CD4-positive, alpha-beta T cell treated with Interleukin-15 for 4 hours (primary cell): Measurements from ENCODE around the gene PTGIS.

Source experiments
- DNase-seq: peaks from one replicate; pipeline ENCODE4 v3.0.0-alpha.2; 2020; ENCODE audit warnings: low spot score

PTGIS gene

DNA sequence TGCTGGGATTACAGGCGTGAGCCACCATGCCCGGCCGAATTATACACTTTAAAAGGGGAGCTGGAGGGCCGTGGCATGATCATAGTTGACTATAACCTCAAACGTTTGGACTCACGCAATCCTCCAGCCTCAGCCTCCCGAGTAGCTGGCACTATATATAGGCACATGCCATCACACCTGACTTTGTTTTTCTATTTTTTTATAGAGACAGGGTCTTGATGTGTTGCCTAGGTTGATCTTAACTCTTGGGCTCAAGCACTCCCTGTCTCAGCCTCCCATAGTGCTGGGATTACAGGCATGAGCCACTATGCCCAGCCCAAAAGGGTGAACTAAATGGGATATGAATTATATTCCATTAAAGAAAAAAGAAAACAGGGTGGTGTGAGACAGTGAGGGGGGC, 7.8 kb downstream of the PTGIS start:
- DNase-seq, result no peak

DNA sequence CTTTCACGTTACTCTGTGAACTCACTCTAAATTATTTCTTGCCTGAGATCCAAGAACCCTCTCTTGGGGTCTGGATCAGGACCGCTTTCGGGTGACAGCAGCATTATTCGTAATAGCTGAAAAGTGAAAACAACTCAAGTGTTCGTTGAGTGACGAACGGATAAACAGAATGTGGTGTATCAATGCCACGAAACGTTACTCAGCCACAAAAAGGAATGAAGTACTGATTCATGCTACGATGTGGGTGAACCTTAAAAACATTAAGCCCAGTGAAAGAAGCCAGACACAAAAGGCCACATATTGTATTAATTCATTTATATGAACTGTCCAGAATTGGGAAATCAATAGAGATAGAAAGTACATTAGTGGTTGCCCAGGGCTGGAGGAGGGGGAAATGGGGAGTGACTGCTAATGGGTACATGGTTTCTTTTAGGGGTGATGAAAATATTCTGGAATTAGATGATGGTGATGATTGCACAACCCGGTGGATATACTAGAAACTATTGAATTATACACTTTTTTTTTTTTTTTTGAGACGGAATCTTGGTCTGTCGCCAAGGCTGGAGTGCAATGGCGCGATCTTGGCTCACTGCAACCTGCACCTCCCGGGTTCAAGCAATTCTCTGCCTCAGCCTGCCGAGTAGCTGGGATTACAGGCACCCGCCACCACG, 8.4 kb downstream of the PTGIS start:
- no peak for DNase-seq

DNA sequence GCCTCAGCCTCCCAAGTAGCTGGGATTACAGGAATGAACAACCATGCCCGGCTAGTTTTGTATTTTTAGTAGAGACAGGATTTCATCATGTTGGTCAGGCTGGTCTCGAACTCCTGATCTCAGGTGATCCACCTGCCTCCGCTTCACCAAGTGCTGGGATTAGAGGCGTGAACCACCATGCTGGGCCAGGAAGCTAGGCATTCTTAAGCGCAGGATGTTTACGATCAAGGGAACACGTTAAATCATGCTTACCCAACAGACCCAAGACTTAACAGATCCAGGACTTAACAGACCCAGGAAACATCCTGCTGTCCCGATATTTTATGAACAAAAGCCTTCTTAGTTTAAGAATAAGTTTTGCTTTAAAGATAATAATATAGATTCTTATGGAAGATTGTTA, 9.1 kb downstream of the PTGIS start:
- DNase-seq, result no peak

DNA sequence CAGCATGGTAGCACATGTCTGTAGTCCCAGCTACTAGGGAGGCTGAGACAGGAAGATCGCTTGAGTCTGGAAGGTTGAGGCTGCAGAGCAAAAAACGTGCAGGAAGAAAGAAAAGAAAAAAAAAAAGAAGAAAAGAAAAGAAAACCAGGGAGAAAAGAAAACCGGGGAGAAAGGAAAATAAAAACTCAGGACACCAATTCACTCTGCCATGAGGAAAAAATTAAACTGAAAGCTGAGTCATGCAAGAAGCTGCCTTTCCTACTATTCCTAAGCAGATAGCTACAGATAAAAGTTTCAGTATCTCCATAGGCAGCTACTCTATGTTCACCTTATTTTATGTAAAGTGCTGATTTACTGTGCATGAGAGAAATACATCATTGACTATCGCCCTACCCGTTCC, 10.5 kb downstream of the PTGIS start:
- DNase-seq, result no peak

DNA sequence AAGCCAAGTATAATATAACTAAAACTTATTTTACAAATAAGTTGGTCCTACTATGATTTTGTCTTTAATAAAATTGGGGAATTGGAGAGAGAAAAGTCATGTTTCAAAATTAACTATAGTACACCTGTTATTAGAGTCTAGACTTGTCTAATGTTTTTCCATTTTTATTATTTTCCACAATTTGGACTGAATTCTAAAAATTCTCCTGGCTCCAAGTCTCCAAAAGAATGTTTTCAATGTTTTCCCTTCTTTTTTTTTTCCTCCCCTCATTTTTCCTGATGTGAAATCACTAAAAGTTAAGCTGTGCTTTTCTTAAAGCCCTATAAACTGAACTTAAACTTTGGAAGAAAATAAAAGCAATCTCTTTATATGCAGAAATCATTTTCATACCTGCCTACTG, 11.3 kb downstream of the PTGIS start:
- no peak for DNase-seq

DNA sequence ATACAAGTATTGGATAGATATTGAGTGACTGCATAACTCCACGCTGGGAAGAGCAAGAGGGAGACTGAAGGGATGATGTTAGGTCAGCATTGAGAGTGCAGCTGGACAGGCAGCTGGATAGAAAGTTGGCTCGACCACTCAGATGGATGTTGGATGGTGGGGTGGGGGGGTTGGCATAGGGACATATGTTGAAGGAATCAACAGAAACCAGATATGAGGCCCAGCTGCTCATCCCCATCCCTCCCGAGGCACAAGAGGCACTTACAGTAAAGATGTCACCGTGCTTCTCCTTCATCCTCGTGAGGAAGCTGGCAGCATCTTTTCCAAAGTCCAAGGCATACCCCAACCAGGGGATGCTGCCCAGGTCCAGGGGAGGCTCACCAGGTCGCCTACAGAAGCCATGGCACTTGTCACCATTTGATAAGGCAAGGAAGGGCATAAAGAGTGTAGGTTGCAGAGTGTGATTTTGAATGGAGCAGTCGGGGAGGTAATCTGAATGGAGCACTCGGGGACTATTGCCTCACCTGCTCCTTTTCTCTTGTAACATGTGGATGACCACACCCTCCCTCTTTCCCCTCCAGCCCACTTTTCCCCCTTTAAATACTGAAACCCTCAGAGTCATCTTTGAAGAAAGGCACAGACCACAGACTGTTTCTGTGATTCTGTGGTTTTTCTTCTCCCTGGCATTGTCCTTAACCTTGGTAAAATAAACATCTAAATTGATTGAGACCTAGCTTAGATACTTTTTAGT, 18.0 kb downstream of the PTGIS start:
- DNase-seq, result no peak

DNA sequence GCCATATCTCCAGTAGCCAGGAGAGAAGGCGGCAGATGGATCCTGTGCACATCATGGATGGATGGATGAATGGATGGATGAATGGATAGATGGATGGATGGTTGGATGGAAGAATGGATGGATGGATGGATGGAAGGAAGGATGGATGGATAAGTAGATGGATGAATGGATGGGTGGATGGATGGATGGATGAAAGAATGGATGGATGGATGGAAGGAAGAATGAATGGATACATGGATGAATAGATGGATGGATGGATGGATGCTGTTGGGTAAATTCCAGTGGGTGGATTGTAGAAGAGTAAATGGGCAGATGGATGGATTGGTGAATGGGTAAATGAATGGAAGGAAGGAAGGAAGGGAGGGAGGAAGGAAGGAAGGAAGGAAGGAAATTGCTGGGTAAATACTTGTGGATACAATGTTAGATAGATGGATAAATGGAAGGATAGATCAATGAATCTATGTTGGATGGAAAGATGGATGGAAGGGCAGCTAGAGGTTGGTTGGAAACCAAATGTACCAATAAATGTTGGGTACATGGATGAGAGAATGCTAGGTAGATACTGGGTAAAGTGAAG, 19.5 kb downstream of the PTGIS start:
- no peak for DNase-seq

DNA sequence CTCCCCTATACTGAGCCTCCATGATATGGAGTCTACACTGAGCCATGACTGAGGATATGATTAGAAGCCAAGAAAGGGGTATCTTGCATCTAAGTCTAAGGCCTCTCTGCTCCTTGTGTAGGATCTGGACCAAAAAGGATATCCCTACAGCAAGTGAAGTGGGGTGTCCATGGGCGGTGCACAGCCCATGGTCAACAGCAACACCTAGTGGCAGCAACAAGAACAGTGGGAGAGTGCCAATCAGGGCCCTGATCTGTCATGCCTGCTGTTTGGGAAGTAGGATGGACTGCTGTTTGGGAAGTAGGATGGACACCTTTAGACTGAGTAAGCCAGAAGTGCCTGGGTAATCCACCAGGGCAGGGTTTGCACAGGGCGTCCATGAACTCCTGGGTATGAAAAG, 22.4 kb downstream of the PTGIS start:
- no peak for DNase-seq

DNA sequence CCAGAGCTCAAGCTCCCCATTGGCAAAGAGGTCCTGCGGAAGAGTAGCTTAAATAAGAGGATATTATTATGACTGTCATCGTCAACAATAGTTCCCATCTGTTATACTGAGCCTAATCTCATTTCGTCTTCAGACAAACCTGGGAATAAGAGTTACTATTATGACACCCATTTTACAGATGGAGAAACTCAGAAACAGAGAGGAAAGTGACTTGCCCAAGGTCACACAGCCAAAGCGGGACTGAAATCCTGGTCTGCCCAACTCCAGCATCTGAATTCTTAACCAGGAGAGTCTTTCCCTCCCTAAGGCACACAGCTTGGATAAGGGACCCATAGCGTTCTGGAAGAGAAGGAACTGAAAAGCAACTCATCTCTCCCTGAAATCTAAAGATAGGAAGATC, 23.4 kb downstream of the PTGIS start:
- DNase-seq, result no peak

DNA sequence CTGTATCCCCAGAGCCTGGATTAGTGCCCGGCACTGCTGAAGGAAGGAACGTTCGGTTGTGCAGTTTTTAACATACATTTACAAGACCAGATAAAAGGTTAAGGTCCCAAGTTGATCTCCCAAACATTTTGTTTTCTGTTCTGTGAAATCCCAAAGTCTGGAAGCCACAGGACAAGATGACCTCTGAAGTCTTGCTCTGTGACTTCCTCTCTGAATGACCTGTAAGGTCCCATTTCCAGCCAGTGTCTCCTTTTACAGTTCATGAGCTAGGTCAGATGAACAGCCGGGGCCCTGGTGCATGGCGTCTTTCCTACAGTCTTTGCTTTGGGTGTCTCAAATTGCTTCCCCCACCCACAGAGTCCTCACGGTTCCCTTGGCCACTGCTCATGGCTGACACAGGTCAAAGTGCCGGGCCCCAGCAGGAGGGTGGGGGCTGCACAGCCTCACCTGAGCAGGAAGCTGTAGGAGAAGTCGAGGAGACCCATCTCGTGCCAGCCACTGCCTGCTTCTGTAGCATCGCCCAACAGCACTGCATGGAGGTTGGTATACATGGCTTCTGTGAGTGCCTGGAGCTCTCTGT, 24.0 kb downstream of the PTGIS start:
- DNase-seq, result no peak

DNA sequence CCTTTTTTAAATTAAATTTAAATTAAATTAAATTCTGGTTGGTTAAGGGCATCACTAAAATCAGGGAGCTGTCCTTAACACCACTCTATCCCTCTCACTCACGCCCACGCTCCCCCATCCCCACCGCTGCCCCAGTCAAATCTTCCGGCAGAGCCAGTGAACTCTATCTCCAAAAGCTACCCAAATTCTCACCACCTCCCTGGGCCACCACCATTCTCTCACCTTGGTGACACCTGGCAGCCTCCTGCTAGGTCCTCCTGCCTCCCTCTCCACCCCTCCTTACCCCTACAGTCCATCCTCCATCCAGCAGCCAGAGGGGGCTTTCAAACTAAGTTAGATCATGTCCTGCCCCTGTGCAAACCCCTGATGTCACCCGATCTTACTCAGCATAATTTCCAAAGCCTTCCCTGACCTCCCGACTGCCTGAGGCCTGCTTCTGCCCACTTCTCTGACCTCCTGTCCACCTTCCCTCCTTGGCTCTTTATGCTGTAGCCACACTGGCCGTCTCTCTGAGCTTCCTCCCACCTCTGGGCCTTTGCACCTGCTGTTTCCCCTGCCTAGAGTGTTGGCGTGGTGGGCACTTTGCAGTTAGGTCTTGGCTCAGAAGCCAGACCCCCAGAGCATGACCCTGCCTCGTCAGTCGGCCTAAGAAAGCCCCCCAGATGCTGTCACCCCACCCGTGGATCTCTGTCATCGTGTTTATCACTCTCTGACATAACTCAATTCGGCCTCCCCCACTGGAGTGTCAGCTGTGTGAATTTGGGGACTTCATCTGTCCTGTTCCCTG, 24.7 kb downstream of the PTGIS start:
- no peak for DNase-seq

DNA sequence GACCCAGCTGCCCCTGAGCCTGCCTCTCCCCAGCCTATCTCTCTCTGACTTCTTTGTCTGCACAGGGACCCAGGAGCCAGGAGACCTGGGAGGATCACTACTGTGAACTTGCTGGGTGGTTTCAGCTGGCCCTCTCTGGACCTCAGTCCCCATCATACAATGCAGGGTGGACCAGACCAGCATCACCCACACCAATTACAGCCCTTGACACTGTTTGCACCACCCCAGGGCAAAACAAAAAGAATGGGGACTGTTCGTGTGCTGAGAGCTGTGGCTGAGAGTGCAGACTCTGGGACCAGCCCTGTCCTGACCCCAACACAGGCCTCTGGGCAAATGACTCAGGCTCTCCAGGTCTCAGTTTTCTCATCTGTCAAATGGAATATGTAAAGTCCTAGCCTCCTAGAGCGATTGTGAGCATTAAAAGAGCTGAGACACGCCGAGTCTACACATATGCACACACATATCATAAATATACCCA, 25.4 kb downstream of the PTGIS start:
- DNase-seq, result no peak

DNA sequence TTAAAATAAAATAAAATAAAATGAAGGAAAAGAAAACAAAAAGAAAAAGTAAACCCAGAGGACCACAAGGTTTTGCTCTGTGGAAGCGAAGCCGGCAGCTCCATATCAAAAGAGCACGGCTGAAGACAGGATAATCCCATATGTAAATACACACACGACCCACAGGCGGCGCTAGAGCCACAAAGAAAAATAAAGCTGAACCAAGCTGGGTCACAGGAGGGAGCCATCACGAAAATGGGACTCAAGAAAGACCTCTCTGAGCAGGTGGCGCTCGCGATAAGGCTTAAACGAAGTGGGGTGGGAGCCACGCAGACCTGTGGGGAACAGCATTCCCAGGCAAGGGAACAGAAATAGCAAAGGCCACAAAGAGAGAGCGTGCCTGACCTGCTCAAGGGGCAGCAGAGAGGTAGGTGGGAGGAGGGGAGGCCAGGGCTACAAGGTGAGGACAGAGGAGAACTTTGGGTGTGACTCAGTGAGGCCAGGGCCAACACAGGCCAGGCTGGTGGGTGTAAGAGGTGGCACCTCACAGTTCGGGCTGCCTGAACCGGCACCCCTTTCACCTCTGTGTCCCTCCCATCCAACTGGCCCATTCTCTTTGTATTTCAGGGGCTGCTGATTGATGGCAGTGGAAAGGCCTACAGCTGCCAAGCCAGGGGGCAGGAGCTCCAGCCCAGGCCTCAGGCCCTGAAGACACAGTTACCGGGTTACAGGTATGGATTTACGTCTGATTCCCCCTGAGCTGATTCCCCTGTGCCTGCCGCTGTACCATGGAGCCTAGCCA, 26.0 kb downstream of the PTGIS start:
- DNase-seq, result peak; percentile 67

DNA sequence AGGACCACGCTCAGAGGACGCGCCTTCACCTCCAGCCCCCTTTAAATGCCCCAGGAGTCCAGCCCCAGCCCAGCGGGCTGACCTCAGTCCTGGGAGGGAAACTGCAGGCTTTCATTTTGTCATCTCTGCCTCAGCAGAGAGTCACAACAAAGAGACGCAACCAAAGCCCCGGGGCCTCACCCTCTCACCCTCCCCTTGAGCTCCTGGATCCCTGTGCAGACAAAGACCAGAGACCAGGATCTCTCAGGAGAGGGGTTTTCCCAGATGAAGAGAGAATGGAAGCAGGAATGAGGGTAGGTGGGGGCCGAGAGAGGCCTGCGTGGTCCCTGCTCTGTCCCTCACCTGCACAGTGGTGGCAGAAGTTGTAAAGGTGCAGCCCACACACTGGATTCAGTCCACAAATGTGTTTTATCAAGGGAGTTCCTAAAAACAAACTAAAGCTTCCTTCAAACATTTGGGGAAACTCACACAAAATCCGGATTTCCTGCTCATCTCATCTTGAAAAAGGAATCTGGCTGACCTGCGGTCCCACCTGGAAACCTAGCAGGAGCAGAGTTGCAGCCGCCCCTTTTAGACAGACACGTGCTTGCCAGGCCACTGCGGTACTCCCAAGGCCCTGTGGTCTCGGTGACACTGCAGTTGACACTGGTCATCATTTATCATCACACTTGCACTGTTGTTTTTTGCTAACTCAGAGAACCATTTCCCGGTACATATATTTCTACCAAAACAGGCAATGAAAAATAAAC, 27.1 kb downstream of the PTGIS start:
- DNase-seq, result no peak

DNA sequence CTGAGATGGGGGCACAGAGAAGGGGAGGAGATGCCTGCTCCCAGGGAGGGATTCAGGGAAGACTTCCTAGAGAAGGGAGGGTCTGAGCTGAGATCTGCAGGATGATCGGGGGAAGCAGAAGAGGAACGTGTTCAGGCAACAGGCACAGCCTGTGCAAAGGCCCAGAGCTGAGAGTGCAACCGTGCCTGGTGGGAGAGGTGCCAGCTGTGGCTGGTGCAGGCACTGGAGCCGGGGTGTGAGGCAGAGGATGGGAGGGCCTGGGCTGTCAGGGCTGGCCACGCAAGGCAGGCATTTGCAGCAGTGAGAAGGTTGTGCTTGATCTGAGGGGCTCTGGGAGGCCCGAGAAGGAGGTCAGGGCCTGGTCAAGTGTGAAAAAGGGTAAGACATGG, 27.7 kb downstream of the PTGIS start:
- DNase-seq, result no peak

DNA sequence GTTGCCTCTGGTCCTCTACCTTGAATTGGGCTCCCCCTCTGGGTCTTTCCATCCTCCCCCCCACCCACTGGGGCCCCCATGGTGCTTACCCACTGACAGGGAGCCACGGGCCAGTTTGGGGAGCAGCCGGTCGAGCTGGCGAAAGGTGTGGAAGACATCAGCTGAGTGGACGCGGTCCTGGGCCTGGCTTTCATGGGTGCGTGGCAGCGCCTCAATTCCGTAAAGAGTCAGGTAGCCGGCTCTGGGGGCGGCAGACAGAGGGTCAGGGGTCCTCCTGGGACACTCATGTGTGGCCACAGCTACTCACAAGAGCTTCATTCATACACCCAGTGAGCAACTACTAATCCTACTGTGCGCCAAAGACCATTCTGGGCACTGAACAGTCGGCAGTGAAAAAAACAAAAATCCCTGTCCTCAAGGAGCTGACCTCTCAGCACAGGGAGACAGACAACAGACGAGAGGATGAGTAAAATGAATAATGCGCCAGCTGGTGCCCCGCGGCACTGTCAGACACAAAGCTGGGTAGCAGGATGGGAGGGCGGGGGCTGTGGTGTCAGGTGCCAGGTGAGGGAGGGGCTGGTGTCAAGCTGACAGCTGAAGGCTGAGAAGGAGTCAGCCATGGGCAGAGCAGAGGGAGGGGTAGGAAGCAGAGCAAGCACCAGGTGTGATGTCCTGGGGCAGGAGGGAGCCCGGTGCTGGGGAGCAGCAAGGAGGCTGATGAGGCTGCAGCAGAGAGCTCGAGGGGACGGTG, 28.3 kb downstream of the PTGIS start:
- no peak for DNase-seq

DNA sequence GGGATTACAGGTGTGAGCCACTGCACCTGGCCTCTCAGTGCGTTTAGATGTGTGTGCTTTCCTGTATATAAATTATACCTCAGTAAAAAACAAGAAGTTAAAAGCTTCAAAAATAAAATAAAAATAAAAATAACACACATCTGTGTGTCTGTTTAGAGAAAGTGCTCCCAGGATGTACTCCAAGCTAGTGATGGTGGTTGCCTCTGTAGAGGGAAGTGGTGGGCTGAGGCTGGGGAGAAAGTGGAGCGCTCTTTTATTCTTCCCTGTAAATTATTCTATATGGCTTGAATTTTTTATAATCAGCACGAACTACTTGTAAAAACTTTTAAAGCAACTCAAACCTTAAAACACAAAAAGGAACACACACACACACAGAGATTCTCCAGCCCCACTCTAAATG, 29.0 kb downstream of the PTGIS start:
- no peak for DNase-seq

DNA sequence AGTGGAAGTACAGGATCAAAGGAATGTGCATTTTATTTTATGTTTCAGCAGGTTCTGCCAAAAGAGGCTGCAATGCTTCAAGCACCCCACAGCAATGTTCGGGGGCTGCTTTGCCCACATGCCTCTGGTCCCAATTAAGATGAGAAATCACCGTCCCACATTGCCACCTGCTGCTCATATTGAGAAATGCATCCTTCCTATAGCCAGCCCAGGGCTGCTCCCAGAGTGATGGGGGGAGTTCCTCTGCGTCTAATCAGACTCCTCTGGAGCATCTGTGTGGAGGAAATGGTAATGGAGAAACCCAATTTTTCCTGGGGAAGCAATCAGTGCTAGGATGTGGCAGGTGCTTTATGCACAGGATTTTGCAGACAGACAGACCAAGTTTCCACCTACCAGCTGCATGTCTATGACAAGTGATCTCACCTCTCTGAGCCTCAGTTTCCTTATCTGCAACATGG, 33.7 kb downstream of the PTGIS start:
- DNase-seq, result peak; percentile 57

DNA sequence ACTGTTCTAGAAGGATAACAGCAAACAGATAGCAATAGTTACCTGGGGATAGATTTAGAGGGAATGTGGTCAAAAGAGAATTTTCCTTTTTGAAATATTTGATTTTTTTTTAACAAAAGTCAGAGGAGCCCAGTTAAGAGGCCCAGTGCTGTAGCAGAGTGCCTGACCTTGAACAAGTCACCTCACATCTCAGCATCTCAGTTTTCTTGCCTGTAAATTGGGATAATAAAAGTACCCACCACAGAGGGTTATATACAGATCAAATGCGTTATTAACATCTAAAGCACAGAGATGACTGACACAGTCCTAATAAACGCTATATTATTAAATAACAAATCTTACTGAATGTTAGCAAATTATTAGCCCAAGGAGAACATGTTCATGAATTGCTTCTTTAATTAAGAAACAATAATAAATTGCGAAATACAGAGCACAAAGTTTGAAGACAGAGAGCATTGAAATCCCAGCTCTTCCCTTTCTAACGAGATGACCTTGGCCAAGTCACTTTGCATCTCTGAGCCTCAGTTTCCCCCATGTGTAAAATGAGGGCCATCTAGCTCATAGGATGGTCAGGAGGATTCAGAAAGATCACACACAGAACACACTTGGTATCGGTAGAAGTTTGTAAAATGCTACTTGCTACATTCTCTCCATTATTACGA, 35.5 kb downstream of the PTGIS start:
- DNase-seq, result no peak
